Loucy (cell line): ENCODE data around the gene DDR2.
A peak's percentile ranks its signal among the peaks of the same experiment; 100 is the strongest.
"Not testable (repeated sequence)": the region's sequence is repeated elsewhere in the genome, so short reads cannot be mapped to it uniquely, and the experiment has no call there.

Experiments
- EZH2phosphoT487 ChIP-seq: fragments of 200-600 bp; IDR thresholded peaks from 2 replicates; pipeline ENCODE4 v1.6.1; 2018; ENCODE audit warnings: antibody characterized with exemption, mild to moderate bottlenecking, moderate library complexity, borderline replicate concordance
- TF ChIP-seq, protein P1 (sequence below): fragments of 200-600 bp; sonication (generic); conservative IDR thresholded peaks from 2 replicates; pipeline ENCODE4 v1.5.1; 2014; ENCODE audit warnings: mild to moderate bottlenecking, antibody characterized with exemption, low read length

DNA sequence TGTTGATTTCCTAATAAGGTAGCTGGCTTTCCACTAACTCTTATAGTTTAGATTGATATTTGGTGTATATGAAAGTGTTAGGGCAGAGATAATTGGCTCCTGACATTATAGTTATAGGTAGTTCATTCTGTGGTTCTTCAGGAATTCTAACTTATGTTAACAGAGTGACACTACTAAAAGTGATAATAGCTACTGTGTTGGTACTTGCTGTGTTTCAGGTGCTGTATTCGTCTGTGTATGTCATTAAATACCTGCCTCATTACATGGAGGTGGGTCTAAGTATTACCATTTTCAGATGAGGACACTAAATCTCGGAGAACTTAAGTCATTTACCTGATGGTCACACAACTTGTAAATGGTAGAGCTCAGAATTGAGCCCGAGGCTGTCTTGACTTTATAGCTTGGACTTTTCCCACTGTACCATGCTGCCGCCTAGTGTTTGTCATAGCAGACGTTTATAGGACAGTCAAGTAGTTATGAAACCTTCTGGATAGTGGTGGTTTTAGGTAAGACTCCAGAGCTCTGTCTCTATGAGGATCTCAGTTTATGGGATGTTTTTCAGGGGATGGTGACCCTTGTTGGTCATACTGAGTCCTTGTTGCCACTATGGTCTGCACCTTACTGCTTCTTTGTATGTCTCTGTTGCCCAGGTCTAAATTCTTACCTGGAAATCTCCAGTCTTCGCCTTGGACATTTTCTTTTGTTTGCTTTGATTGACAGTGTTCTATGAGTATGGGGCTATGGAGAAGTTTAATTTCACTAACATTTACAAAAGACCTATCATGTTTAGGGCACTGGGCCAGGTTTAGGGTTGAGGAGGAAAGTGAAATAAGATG lies 167.9 kb downstream of the DDR2 start:
- TF ChIP-seq, protein P1, sequence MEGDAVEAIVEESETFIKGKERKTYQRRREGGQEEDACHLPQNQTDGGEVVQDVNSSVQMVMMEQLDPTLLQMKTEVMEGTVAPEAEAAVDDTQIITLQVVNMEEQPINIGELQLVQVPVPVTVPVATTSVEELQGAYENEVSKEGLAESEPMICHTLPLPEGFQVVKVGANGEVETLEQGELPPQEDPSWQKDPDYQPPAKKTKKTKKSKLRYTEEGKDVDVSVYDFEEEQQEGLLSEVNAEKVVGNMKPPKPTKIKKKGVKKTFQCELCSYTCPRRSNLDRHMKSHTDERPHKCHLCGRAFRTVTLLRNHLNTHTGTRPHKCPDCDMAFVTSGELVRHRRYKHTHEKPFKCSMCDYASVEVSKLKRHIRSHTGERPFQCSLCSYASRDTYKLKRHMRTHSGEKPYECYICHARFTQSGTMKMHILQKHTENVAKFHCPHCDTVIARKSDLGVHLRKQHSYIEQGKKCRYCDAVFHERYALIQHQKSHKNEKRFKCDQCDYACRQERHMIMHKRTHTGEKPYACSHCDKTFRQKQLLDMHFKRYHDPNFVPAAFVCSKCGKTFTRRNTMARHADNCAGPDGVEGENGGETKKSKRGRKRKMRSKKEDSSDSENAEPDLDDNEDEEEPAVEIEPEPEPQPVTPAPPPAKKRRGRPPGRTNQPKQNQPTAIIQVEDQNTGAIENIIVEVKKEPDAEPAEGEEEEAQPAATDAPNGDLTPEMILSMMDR, result peak; percentile 63
- not testable (repeated sequence) for TF ChIP-seq EZH2phosphoT487
